Left renal pelvis (tissue), 4 donors: ENCODE data around the gene DCDC2B. TPM values are rescaled to one million over a fixed set of nuclear protein-coding genes. Genes with fewer than 3 reads are reported as not detected.

Experiments
- DNase-seq, 4 donors: peaks; one replicate each; pipeline ENCODE4 v3.0.0-alpha.2; 2013; ENCODE audit warnings: low read depth in 4 of 4, low spot score in 3 of 4
- polyA plus RNA-seq, 4 donors: library from polyadenylated mRNA; unstranded; fragments of 120-200 nt; gene quantifications; one replicate each; pipeline ENCODE4 v1.2.1, GENCODE V29; 2013; ENCODE audit not compliant: insufficient read length in 4 of 4

DCDC2B gene
- polyA plus RNA-seq, 4 donors, result 0.34 to 2.0 (median 0.82) TPM

GRCh38 chr1:32221980-32222755 is 13.3 kb downstream of the DCDC2B start, which contains the start of the genes EIF3I and TMEM234:
Gene EIF3I, plus strand, starts transcription at chr1:32222407. Its CDS starts 35 bp downstream, at chr1:32222442.
Gene TMEM234, minus strand, starts transcription at chr1:32222353. Its CDS starts 31 bp downstream, at chr1:32222322.
- peak in 3 of 4 donors; percentile 80 to 91 (median 90) for DNase-seq

GRCh38 chr1:32223683-32224082 is 14.8 kb downstream of the DCDC2B start:
- DNase-seq, result no peak

- no peak for DNase-seq
Observed at GRCh38 chr1:32224285-32224684, 15.4 kb downstream of the DCDC2B start.

GRCh38 chr1:32228771-32229170 is 19.9 kb downstream of the DCDC2B start:
- DNase-seq, result no peak

GRCh38 chr1:32231843-32232432 is 23.0 kb downstream of the DCDC2B start:
- no peak for DNase-seq

- no peak for DNase-seq
Observed at GRCh38 chr1:32232558-32233304, 23.8 kb downstream of the DCDC2B start.

- DNase-seq, result no peak
Observed at GRCh38 chr1:32234792-32235191, 25.9 kb downstream of the DCDC2B start.

- DNase-seq, result no peak
Observed at GRCh38 chr1:32239337-32239736, 30.4 kb downstream of the DCDC2B start.

- no peak for DNase-seq
Observed at GRCh38 chr1:32239790-32240139, 30.9 kb downstream of the DCDC2B start.

GRCh38 chr1:32240140-32240951 is 31.5 kb downstream of the DCDC2B start:
- DNase-seq, result no peak

GRCh38 chr1:32241001-32241763 is 32.3 kb downstream of the DCDC2B start:
- no peak for DNase-seq

GRCh38 chr1:32242341-32242851 is 33.5 kb downstream of the DCDC2B start:
- DNase-seq, result no peak

- no peak for DNase-seq
Observed at GRCh38 chr1:32246888-32247273, 38.0 kb downstream of the DCDC2B start, which contains the start of gene FAM167B. Gene FAM167B, plus strand, starts transcription at chr1:32247222. Its CDS starts 200 bp downstream, at chr1:32247422.

GRCh38 chr1:32247452-32247851 is 38.6 kb downstream of the DCDC2B start:
- DNase-seq, result no peak

GRCh38 chr1:32247983-32248889 is 39.3 kb downstream of the DCDC2B start:
- DNase-seq, result no peak

GRCh38 chr1:32249831-32250525 is 41.1 kb downstream of the DCDC2B start:
- DNase-seq, result no peak

GRCh38 chr1:32250893-32251716 is 42.2 kb downstream of the DCDC2B start, which contains the start of gene LCK:
Gene LCK, plus strand, starts transcription at chr1:32251265. Its CDS starts 23,065 bp downstream, at chr1:32274330.
- no peak for DNase-seq
